ENCODE measurements around the gene MLLT10. TPM values are rescaled to one million over a fixed set of nuclear protein-coding genes. Genes with fewer than 3 reads are reported as not detected.
A peak's percentile ranks its signal among the peaks of the same experiment; 100 is the strongest.

The MLLT10 gene
- total RNA-seq, 1 donor from 2014 or later = 53.3 TPM

GRCh38 chr10:21530168-21530567 is 3.9 kb upstream of the MLLT10 start:
- Histone ChIP-seq H3K4me1 (peaks cover 30% of the 10 kb centered on the region), H3K27me3 (no peaks in the 10 kb centered on the region), H3K36me3 (no peaks in the 10 kb centered on the region), H3K27ac (no peak overlapping the region), H3K9me3 (no peaks in the 10 kb centered on the region), H3K4me3 (no peak overlapping the region)
- TF ChIP-seq POLR2AphosphoS5 (IDR thresholded peaks at IDR 0.05; ENCODE audit: insufficient read depth in 1 of 2, low read depth in 1 of 2) (no peak), CTCF (IDR thresholded peaks at IDR 0.05) (no peak), POLR2A (IDR thresholded peaks at IDR 0.05) (no peak)
- DNase-seq (ENCODE audit: extremely low spot score in 2 of 2) = no peak
- intact Hi-C loops (cut with DNase I) = loop anchor here (10.0 kb wide), 1 partner anchor 1565 kb away; the partner anchor contains the start of gene MSRB2

DNA sequence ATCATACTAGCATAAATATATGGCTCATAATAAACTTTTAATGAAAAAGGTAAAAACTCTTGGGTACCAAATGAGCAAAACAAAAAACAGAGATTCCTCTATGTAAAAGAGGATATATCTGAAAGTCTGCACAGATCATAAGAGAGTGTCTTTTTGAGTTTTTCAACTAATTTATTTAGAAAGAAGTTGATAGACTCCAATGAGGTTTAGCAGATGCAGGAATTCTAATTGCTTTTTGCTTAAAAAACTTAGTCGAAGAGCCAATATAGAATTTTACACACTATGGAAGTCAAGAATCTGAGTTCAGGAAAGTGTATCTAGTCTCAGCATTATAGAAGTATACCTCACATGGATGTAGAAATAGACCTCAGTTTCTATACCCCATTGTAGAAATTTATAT is 3.4 kb upstream of the MLLT10 start:
- DNase-seq (ENCODE audit: extremely low spot score in 2 of 2) = no peak
- intact Hi-C loops (cut with DNase I) = loop anchor here (10.0 kb wide), 1 partner anchor 1564 kb away; the partner anchor contains the start of gene MSRB2
- Histone ChIP-seq H3K36me3 (no peaks in the 10 kb centered on the region), H3K4me3 (no peak overlapping the region), H3K27me3 (no peaks in the 10 kb centered on the region), H3K9me3 (no peaks in the 10 kb centered on the region), H3K4me1 (peaks cover 31% of the 10 kb centered on the region), H3K27ac (peak overlapping the region; percentile 96)
- TF ChIP-seq CTCF (IDR thresholded peaks at IDR 0.05) (no peak), POLR2A (IDR thresholded peaks at IDR 0.05) (no peak), POLR2AphosphoS5 (IDR thresholded peaks at IDR 0.05; ENCODE audit: insufficient read depth in 1 of 2, low read depth in 1 of 2) (no peak)

DNA sequence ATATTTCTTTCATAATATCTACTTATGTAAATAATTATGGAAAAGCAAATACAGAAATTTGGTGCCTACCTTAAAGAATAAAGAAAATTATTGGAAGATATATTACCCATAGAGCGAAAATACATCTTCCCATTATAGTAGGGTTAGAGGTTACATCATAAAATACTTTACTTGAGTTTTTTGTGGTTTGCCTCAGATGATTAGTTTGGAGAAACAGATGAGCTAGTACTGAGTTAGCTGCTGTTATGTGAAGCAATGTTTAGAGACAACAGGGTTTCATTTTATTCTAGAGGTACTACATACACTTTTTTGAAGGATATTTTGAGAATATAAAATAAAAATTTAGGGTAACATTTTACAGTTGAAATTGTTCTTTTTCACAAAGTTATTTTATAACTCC is 2.9 kb upstream of the MLLT10 start:
- Histone ChIP-seq H3K4me1 (peaks cover 37% of the 10 kb centered on the region), H3K36me3 (no peaks in the 10 kb centered on the region), H3K27ac (peak overlapping the region; percentile 96), H3K27me3 (no peaks in the 10 kb centered on the region), H3K9me3 (no peaks in the 10 kb centered on the region), H3K4me3 (no peak overlapping the region)
- intact Hi-C loops (cut with DNase I) = loop anchor here (10.0 kb wide), 1 partner anchor 1564 kb away; the partner anchor contains the start of gene MSRB2
- TF ChIP-seq POLR2AphosphoS5 (IDR thresholded peaks at IDR 0.05; ENCODE audit: insufficient read depth in 1 of 2, low read depth in 1 of 2) (no peak), CTCF (IDR thresholded peaks at IDR 0.05) (no peak), POLR2A (IDR thresholded peaks at IDR 0.05) (no peak)
- DNase-seq (ENCODE audit: extremely low spot score in 2 of 2) = no peak

DNA sequence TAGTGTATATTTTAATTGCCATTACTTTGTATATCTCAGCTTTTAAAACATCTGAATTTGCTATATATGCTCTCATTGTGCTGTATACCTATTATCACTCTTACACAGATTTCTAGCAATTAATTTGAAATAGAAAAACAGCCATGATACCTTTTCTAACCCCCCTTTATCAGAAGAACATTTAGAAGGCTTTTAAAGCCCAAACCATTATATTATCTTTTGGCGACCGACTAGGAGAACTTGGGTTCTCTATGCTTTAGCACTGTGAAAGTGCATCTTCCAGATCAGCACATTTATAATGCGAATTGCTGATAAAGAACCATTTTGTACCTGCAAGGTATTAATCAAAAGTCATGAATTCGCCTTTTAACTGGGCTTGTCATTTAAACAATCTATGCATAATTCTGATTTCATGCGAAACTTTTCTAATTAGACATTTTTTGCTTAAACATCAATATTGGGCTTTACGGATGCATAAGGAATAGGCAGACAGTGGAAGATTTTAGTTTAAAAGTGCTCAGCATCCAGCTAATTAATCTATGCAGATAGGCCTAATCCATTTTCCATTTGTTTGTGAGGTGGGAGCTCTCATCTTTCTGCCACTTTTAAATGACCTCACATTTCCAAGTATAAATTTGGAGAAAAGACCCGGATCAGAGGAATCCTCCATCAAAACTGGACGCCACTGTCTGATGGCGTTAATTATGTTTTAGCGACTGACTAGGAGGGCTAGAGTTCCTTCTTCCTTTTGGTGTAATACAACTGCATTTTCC is 1.2 kb upstream of the MLLT10 start:
- TF ChIP-seq POLR2A (IDR thresholded peaks at IDR 0.05) (no peak), POLR2AphosphoS5 (IDR thresholded peaks at IDR 0.05; ENCODE audit: insufficient read depth in 1 of 2, low read depth in 1 of 2) (no peak), CTCF (IDR thresholded peaks at IDR 0.05) (no peak)
- no peak for DNase-seq (ENCODE audit: extremely low spot score in 2 of 2)
- intact Hi-C loops (cut with DNase I) = loop anchor here (10.0 kb wide), 1 partner anchor 1562 kb away; the partner anchor contains the start of gene MSRB2
- no peaks in the 10 kb centered on the region for H3K9me3 ChIP-seq
- peak overlapping the region; percentile 96 for H3K27ac ChIP-seq
- H3K4me3 ChIP-seq = peak overlapping the region; percentile 96 to 97
- peaks cover 0 to 7% of the 10 kb centered on the region in 2 donors for H3K36me3 ChIP-seq
- no peaks in the 10 kb centered on the region for H3K27me3 ChIP-seq
- H3K4me1 ChIP-seq = peaks cover 44% of the 10 kb centered on the region

- no peaks in the 10 kb centered on the region for H3K9me3 ChIP-seq
- peak in 1 of 2 donors; percentile 94 for DNase-seq (ENCODE audit: extremely low spot score in 2 of 2)
- TF ChIP-seq CTCF (IDR thresholded peaks at IDR 0.05) = no peak
- no peak for TF ChIP-seq POLR2A (IDR thresholded peaks at IDR 0.05)
- TF ChIP-seq POLR2AphosphoS5 (IDR thresholded peaks at IDR 0.05; ENCODE audit: insufficient read depth in 1 of 2, low read depth in 1 of 2) = no peak
- H3K4me1 ChIP-seq = peaks cover 38% of the 10 kb centered on the region
- peak overlapping the region; percentile 96 for H3K27ac ChIP-seq
- peak overlapping the region; percentile 96 to 97 for H3K4me3 ChIP-seq
- H3K27me3 ChIP-seq = no peaks in the 10 kb centered on the region
- H3K36me3 ChIP-seq = peaks cover 0 to 20% of the 10 kb centered on the region in 2 donors
- intact Hi-C loops (cut with DNase I) = loop anchor here (2.0 to 10.0 kb wide), 2 partner anchors 37 to 1561 kb away; partner anchors contain the start of gene MSRB2
Measured at GRCh38 chr10:21534280-21534586, 201 bp downstream of the MLLT10 start.

All from vagina (tissue), 2 donors.